Cardiac septum (tissue), 1 donor: ENCODE data around the gene CDHR2. TPM values are rescaled to one million over a fixed set of nuclear protein-coding genes. Genes with fewer than 3 reads are reported as not detected.

ENCODE experiments used
- DNase-seq: peaks from one replicate; pipeline ENCODE4 v3.0.0-alpha.2; 2020; ENCODE audit warnings: low spot score
- intact Hi-C: fragments of 100-400 bp; cut with DNase I; formaldehyde crosslinking; loops from one replicate; pipeline ENCODE4 v1.14.0; 2022
- total RNA-seq: library from RNA; stranded (reverse); fragmentation: NEBNext Ultra II Directional; extraction: Animal tissue kit (Norgen Biotek cat#: 25700); gene quantifications from one replicate; pipeline ENCODE4 v1.2.1, GENCODE V29; 2021
- donor health status: DM: no; HTN: no; CAD: no.

The CDHR2 gene
- total RNA-seq, 1 donor from 2014 or later, result 0.51 TPM

- no peak for DNase-seq
- intact Hi-C loops, result no loop called here
Measured at GRCh38 chr5:176626876-176627236, 77.7 kb downstream of the CDHR2 start.

- DNase-seq, result no peak
- intact Hi-C loops, result no loop called here
Measured at GRCh38 chr5:176627582-176627981, 78.4 kb downstream of the CDHR2 start.

GRCh38 chr5:176628406-176629228, 79.5 kb downstream of the CDHR2 start:
- no peak for DNase-seq
- intact Hi-C loops, result no loop called here

GRCh38 chr5:176629317-176629852, 80.2 kb downstream of the CDHR2 start:
- no peak for DNase-seq
- intact Hi-C loops, result no loop called here

- no peak for DNase-seq
- intact Hi-C loops, result no loop called here
Measured at GRCh38 chr5:176629853-176630680, 80.9 kb downstream of the CDHR2 start, which contains the start of the genes EIF4E1B and SNCB. Gene EIF4E1B (plus strand): TSS chr5:176630675. CDS start chr5:176642788, 12,113 bp downstream. Gene SNCB (minus strand): TSS chr5:176630534. CDS start chr5:176629654, 880 bp downstream.

GRCh38 chr5:176630681-176631222, 81.6 kb downstream of the CDHR2 start:
- DNase-seq, result no peak

GRCh38 chr5:176631383-176632200, 82.5 kb downstream of the CDHR2 start:
- no peak for DNase-seq
- intact Hi-C loops, result no loop called here

More at GRCh38 chr5:176630681-176631222, 81.6 kb downstream of the CDHR2 start:
- intact Hi-C loops, result no loop called here

- no peak for DNase-seq
- intact Hi-C loops, result no loop called here
Measured at GRCh38 chr5:176632745-176633144, 83.6 kb downstream of the CDHR2 start.

- intact Hi-C loops, result no loop called here
- no peak for DNase-seq
Measured at GRCh38 chr5:176633598-176633997, 84.5 kb downstream of the CDHR2 start.

- DNase-seq, result no peak
- intact Hi-C loops, result no loop called here
Measured at GRCh38 chr5:176636426-176636825, 87.3 kb downstream of the CDHR2 start.

GRCh38 chr5:176637556-176637955, 88.4 kb downstream of the CDHR2 start:
- no peak for DNase-seq

GRCh38 chr5:176638437-176638836, 89.3 kb downstream of the CDHR2 start:
- intact Hi-C loops, result no loop called here

More at GRCh38 chr5:176637556-176637955, 88.4 kb downstream of the CDHR2 start:
- intact Hi-C loops, result no loop called here

GRCh38 chr5:176639208-176639607, 90.1 kb downstream of the CDHR2 start:
- intact Hi-C loops, result no loop called here
- no peak for DNase-seq

More at GRCh38 chr5:176638437-176638836, 89.3 kb downstream of the CDHR2 start:
- no peak for DNase-seq

GRCh38 chr5:176639981-176640380, 90.8 kb downstream of the CDHR2 start:
- DNase-seq, result peak; percentile 86
- intact Hi-C loops, result no loop called here

GRCh38 chr5:176640616-176641015, 91.5 kb downstream of the CDHR2 start:
- intact Hi-C loops, result no loop called here
- no peak for DNase-seq

GRCh38 chr5:176642675-176643490, 93.7 kb downstream of the CDHR2 start:
- DNase-seq, result no peak
- intact Hi-C loops, result no loop called here

- intact Hi-C loops, result no loop called here
- no peak for DNase-seq
Measured at GRCh38 chr5:176643491-176644219, 94.5 kb downstream of the CDHR2 start.

GRCh38 chr5:176644294-176644693, 95.2 kb downstream of the CDHR2 start:
- intact Hi-C loops, result no loop called here
- DNase-seq, result no peak
